Fibroblast of peridontal ligament (primary cell): ENCODE results near the gene SKIDA1.

Experiments used
- DNase-seq: peaks from one replicate; pipeline ENCODE4 v3.0.0-alpha.2; 2010; ENCODE audit errors: extremely low read depth

SKIDA1 gene

DNA sequence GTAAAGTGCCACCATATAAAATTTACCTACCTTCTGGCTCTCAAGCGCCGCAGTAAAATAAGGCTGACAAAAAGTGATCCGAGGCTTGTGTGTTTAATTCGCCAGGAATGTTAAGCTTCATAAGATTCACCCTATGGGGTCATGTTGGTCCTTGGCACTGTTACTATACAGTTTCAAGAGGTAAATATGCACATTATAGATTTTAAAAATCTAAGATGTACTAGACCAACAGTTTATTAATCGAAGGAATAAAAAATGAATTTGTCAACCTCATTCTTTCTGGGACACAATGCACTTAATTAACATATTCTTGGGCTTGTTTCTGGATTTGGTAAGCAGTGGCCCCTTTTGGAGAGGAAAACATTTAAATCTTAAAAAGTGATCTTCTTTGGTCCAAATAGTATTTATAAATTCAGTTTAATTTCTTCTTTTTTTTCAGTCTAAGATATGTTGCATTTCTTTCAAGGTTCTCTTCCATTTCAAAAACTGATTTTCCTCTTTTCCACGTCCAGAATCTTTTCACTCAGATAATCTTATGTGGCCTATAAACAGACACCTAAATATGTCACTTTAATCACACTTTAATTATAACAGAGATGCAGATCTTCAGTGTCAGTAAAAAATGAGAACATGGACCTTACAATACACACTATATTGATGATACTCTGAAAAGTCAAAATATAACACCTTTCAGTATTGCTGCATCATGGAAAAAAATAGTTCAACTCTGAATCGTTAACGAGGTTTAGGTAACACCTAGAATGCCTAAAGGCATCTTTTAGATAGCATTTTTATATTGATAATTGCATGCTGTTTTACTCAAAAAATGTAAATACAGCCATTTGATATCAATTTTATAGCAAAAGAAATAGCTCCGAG is 3.8 kb upstream of the SKIDA1 start:
- peak; percentile 42 for DNase-seq

DNA sequence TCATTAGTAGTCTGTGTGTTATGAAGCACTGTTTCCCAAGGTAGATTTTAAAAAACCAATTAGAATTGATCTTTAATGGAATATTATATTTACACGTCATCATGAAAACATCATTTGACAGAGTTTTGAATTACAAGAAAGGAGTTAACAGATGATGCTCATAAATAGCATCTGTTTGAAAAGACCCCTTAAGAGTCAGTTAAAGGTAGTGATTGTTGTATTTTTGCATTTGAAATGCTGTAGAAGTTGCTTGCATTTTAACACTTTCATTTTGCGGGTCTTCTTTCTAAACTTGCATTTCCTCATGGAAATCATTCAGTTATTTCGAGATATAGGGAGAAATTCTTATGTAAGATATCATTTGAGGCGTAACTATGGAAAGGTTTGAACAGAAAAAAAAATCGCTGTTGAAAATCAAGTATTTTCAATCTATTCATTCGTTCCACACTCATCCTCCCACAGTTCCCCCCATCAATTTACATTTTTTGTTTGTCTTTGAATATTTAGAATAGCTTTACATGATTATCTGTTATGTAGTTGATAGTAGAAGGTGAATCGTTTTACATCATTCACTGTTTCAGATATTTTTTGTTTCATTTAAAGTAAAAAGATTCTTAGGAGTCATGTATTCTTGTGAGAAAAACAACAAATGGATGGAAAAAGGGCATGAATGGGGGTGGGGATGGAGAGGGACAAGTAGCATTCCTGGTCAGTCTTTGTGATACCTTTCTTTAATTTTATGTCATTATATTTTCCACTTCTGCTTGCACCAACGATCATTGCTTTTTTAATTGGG is 3.0 kb upstream of the SKIDA1 start:
- DNase-seq = no peak

DNA sequence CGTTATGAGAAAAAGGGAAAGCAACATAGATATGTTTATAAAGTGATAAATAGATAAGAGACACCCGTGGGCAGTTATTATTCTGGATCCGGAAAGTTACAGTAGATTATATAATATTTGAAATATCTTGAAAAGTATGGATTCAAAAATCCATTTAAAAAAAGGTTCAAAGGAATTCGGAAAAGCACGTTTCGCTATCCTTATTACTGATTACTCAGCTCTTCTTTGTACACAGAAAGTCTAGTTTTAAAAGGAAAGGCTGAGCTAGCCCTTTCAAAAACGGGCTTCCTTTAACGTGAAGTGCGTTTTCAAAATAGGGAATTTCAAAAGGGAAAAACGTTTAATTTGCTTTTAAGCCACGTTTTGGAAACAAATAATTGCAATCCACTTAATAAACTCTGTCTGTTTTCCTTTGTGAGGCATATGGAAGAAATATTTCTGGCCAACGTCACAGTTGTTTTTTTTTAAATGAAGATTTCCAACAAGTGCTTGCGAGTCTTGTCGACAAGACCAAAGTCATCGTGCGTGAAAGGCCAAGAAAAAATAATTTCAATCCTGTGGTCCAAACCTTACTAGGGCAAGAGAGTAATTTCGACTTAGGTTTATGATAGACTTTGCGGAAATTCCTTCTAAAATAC is 2.2 kb upstream of the SKIDA1 start:
- DNase-seq = peak; percentile 69

DNA sequence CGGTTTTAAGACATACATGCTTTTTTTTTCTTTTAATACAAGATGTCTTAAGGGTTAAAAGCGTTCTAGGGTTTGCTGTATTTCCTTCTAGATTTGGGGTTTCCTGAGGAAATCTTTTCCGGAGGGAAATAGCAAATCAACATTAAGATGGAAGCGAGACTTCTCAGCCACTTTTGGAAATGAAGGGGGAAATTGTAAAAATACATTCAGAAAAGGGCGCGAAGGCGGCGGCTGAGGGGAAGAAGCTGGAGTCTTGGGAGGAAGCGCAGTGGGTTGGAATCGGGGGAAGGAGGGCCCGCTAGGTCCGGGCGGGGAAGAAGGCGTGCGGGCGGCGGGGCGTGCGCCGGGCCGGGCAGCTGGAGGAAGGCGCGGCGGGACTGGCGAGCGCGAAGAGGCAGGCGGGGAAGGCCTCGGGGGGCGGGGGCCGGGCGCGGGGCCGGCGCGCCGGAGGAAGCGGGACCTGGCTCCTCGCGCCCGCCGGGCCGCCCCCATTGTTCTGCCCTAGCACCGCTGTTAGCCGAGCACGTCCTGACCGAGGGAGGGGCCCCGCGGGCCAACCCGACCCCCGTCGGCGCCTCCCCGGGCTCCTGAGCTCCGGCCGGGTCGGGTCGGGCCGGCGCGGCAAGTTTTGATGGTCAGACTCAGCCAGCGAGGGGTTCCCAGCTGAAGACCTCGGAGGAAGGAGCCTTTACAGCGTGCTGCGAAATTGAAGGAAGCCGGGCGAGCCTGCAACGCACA is 1.5 kb upstream of the SKIDA1 start:
- no peak for DNase-seq

DNA sequence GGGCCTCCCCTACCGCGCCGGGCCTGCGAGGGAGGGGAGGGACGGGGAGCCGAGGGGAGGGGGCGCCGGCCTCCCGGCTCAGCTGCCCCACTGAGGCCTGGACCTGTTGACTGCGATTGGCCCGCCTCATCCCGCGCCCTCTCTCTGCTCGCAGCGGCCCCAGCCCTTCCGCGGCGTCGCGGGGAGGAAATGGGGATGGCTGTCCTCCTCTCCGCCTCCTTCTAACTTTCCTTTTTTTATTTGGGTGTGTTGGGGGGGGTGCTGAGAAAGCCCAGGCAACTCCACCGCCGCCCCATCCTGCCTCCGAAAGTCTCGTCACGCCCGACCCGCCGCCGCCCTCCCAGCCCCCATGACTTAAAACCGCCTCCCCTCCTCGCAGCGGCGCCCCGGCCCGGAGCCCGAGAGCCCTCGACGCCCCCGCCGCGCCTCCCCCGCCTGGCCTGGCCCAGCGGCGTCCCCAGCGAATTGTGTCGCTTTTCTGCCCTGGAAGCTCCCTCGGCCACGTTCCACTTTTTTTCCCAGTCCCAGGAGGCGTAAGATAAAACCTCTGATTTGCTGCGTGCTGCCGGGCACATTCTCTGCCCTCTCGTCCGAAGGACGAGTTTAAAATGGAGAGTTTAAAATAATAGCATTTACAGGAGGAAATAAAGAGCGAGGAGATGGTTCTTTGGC is 842 bp upstream of the SKIDA1 start:
- peak; percentile 77 for DNase-seq

DNA sequence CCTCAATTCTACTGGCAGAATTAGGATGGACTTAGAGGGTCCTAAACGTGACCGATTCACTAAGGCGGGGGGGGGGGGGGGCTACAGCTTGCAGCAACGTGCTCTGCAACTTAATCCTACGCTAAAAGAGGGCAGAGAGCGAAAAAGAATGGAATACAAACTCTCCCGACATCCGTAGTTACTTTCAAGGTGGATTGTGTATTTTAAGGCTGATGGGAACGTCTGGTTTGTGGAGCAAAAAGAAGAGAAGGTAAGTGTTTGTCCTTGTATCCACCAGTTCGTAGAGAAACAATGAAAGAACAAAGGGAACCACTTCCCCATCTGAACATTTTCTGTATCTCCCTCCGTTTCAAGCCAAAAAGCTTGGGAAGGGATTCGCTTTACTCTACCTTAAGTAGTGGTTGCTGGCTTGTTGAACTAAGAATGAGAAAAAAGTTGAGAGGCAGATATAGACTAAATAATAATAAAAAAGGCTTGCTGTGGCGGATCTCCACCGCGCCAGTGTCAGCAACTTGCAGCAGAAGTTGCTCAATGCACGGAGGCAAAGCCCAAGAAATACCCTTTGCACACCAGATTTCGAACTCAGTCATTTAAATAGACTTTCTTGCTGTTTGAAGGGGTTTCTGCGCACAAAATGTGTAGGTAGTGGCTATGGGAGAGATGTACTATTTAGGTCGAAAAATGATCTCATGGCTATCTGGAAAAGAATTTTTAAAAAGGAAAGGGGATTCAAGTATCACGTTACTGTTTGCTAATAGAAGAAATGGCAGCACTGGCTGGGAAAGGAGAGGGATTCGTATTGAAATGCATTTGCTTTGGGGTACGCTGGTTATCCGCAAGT is 736 bp downstream of the SKIDA1 start:
- DNase-seq = peak; percentile 71

DNA sequence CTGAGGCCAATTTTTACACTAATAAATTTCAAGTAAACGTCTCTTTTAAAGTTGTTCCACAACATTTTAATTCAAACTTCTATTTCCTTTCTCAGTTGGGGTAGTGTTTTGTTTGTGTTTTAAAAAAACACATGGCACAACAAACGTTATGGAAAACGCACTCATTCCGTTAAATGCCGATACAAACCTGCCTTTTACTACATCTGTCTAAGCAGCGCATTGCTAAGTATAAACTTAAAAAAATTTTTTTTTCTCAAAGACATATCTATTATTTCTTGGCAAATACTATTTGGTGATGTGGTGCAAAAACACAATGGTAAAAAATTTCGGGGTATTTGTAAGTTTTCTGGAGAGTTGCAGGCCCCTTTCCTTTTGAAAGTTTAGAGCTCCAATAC is 1.4 kb downstream of the SKIDA1 start:
- DNase-seq = peak; percentile 15

GRCh38 chr10:21523557-21524008 is 1.9 kb downstream of the SKIDA1 start:
- peak; percentile 68 for DNase-seq

- no peak for DNase-seq
These were observed 2.7 kb downstream of the SKIDA1 start for GRCh38 chr10:21522631-21523406.

GRCh38 chr10:21521751-21522533 is 3.5 kb downstream of the SKIDA1 start:
- peak; percentile 42 for DNase-seq

- DNase-seq = no peak
These were observed 4.5 kb downstream of the SKIDA1 start for GRCh38 chr10:21520949-21521348.

DNA sequence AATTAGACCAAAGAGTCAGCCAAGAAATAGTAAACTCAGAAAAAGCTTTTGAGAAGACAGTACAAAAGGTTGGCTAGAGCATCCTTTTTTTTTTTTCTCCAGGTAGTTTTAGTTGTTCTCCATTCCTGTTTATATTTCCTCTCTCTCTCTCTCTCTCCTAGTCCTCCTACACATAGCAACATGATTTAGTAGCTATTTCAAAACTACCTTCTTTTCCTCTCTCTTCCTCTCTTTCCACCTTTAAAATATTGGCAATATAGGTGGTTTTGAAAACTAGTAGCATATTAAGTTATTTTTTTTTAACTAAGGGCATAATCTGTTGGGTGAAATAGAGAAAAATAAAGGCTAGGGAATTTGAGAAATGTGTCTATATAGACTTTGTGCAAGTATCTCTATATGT is 5.0 kb downstream of the SKIDA1 start:
- no peak for DNase-seq

- DNase-seq = peak; percentile 89
These were observed 5.5 kb downstream of the SKIDA1 start for GRCh38 chr10:21519941-21520436.

GRCh38 chr10:21519397-21519933 is 6.0 kb downstream of the SKIDA1 start:
- peak; percentile 33 for DNase-seq

- peak; percentile 56 for DNase-seq
These were observed 6.7 kb downstream of the SKIDA1 start for GRCh38 chr10:21518641-21519396.

DNA sequence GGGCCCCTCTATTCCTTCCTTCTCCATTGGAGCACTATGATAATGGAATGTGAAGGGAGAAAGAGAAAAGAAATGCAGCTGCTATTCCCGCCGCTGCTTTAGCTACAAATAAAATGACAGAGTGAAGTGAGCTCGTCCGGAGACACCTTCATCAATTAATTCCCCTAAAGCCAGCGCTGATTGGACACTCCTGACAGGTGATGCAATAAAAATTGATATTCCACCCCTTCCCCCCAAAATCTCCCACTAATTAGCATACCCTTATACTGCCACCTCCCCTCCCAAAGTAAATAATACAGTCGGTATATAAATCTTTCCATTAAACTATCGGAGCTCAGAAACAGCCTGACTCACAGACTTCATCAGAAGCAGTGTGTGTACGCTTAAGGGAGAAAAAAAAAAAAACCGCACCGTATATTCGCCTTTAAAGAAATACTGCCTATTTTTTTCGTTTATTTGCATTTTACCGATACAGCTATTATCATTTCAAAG is 7.3 kb downstream of the SKIDA1 start:
- DNase-seq = no peak
